ENCODE results near the gene MSH5.

- TF ChIP-seq POLR2A (IDR thresholded peaks at IDR 0.05) (no peak), CTCF (IDR thresholded peaks at IDR 0.05) (no peak)
These were observed 9.7 kb downstream of the MSH5 start for GRCh38 chr6:31749301-31750036.

Data from esophagus squamous epithelium (tissue), 4 donors.